ENCODE results near the gene RPS3A.
"Not testable (repeated sequence)": the region's sequence is repeated elsewhere in the genome, so short reads cannot be mapped to it uniquely, and the experiment has no call there.

The RPS3A gene

DNA sequence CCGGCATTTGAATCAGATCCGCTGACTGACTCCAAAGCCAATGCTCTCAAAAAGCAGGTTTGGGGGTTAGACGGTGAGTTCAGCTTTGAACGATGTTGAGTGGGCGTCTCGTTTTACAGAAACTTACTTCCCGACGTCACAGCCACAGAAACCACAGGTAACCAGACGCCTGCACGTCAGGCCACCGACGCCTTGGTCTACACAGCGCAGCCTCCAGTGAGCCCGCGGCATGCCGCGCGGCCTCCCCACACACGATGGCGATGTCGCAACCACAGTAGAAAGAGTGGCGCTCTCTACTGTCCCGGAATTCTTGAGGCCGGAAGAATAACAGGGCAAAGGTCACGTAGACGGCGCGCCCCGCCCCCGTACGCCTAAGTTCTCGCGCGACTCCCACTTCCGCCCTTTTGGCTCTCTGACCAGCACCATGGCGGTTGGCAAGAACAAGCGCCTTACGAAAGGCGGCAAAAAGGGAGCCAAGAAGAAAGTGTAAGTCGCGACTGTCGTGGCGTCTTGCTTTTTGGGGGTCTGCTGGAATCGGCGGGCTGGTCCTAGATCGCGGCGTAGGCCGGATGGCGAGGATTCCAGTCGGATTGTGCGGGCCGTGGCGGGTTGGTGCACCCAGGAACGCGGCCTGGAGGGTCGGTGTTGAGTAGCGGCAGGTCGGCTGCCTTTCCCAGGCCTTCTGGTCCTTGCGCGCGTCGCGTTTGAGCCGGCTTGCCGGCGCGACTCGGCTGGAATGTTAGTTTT is at the start of gene RPS3A:
Gene RPS3A (plus strand): TSS at position 400 of the 747 bp plus-strand sequence. CDS start 25 bp downstream, at position 425.
- DNase-seq (ENCODE audit: low read depth in 2 of 2), result peak; percentile 94 to 95

DNA sequence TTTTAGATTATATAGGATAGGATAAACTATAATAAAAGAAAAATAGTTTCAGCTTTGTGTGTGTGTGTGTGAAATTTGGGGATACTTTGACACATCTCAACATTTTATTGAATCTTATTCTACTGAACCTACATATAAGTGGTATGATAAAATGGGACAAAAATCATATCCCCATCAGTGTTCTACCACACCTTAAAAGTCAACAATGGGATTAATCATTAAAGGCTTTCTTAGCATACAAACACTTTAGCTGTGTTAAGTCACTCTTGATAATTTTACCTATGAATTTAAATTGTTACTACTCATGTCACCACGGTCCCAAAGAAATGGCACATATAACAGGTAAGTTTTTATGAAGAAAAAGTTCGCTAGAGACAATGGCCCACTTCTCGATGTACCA is 46.6 kb upstream of the RPS3A start:
- DNase-seq (ENCODE audit: low read depth in 2 of 2), result no peak

GRCh38 chr4:151055539-151055938 is 43.9 kb upstream of the RPS3A start:
- no peak for DNase-seq (ENCODE audit: low read depth in 2 of 2)

GRCh38 chr4:151063143-151063542 is 36.3 kb upstream of the RPS3A start:
- DNase-seq (ENCODE audit: low read depth in 2 of 2), result not testable (repeated sequence)

GRCh38 chr4:151067316-151067970 is 32.0 kb upstream of the RPS3A start:
- peak; percentile 35 to 37 for DNase-seq (ENCODE audit: low read depth in 2 of 2)

DNA sequence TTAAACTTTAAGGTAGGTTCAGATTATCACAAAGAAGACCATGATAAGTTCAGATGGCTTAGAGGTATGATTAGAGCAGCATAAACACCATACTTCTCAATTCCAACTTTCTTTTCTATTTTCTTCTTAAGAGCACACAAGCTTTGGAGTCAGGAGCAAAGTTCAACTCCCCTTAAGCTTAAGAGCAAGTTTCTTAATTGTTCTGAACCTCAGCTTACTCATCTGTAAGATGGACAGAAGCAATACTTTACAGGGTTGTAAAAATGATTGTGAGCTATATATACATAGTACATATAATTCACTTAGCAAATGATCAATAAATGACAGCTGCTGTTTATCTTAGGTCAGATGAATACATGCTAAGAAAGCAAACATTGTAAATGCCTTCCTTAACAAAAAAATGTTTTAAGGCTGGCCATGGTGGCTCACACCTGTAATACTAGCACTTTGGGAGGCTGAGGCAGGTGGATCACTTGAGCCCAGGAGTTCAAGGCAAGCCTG is 25.0 kb upstream of the RPS3A start:
- no peak for DNase-seq (ENCODE audit: low read depth in 2 of 2)

GRCh38 chr4:151077978-151078377 is 21.4 kb upstream of the RPS3A start:
- not testable (repeated sequence) for DNase-seq (ENCODE audit: low read depth in 2 of 2)

- no peak for DNase-seq (ENCODE audit: low read depth in 2 of 2)
Observed at GRCh38 chr4:151087467-151087866, 12.0 kb upstream of the RPS3A start.

- no peak for DNase-seq (ENCODE audit: low read depth in 2 of 2)
Observed at GRCh38 chr4:151091047-151091446, 8.4 kb upstream of the RPS3A start.

DNA sequence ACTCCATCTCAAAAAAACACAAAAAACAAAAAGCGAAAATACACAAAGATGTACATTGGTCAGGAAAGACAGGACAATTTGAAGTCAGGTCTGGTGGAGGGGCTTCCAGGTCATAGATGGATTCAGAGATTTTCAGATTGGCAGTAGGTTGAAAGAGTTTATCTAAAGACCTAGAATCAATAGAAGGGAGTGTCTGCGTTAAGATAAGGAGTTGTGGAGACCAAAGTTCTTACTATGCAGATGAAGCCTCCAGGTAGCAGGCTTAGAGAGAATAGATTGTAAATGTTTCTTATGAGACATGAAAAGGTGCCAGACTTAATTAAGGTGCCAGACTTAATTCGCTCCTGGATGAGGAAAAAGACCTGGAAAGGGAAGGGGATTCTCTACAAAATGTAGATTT is 6.9 kb upstream of the RPS3A start:
- DNase-seq (ENCODE audit: low read depth in 2 of 2), result no peak

DNA sequence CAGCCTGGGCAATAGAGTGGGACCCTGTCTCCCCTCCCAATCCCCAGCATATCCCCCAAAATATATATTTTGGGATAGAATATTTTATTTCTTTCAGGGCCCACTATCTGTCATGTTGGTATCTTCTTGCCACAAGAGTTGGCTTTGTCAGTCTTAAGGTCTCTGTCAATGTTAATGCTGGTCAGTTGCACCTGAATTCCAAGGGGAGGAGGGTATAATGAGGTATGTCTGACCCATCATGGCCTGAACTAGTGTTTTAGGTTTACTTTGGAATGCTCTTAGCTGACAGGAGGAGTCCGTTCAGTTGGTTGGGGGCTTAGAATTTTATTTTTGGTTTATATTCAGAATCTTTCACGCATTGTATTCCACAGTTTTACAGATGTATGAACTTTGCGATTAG is 6.2 kb upstream of the RPS3A start:
- DNase-seq (ENCODE audit: low read depth in 2 of 2), result no peak

GRCh38 chr4:151094290-151094751 is 5.1 kb upstream of the RPS3A start:
- DNase-seq (ENCODE audit: low read depth in 2 of 2), result no peak

GRCh38 chr4:151095142-151095541 is 4.3 kb upstream of the RPS3A start:
- DNase-seq (ENCODE audit: low read depth in 2 of 2), result no peak

GRCh38 chr4:151097759-151098158 is 1.7 kb upstream of the RPS3A start:
- DNase-seq (ENCODE audit: low read depth in 2 of 2), result no peak

GRCh38 chr4:151098979-151099228 is 524 bp upstream of the RPS3A start:
- DNase-seq (ENCODE audit: low read depth in 2 of 2), result no peak

DNA sequence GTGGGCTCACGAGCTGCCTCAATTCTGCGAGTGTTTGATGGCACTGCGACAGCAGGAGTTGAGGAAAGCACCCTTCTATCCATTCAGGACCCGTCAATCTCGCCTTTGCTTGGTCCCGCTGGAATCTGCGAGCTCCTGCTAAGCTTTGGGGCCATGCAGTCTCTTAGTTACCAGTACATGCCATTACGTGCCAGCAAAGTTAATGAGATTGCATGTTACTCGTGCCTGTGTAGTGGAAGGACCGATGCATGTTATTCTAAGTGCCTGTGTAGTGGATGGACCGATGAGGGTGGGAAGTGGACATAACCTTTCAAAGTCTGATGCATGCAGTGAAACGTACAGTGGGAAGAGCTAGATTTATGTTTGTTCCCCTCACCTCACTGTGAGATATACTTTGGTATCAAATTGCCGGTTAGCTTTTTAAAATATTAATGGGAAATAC is 569 bp downstream of the RPS3A start:
- DNase-seq (ENCODE audit: low read depth in 2 of 2), result no peak

DNA sequence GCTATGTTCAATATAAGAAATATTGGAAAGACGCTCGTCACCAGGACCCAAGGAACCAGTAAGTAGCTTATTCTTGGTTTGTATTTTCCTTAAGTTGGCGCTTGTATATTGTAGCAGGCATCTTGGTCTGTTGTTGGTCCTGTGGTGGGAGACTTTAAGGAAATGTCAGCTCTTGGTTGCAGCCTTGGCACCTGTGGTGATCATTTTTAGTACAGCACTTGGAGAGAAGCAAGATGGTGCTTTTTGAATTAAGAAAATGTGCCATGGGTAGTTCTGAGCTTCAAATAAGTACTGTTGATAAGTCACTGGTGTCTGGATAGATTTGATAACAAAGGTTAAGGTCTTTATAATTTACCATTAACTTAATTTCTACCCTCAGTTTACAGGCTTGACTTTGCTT is 1.1 kb downstream of the RPS3A start:
- DNase-seq (ENCODE audit: low read depth in 2 of 2), result no peak

DNA sequence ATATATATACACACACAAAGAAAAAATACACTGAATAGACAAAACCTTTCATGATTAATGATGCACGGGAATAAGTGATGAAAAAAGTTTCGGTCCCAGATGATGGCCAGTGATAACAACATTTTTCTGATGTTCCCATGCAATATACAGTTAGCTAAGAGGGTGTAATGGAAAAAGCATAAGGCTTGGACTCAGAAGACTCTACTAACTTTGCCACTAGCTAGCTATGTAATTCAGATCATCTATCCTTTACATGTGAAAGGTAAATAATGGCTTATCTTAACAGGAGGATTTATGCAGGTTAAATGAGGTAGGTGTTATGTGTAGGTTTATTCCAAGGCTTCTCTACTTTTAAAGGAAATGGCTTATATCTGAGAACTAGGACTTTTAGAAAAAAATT is 4.3 kb downstream of the RPS3A start:
- DNase-seq (ENCODE audit: low read depth in 2 of 2), result no peak

DNA sequence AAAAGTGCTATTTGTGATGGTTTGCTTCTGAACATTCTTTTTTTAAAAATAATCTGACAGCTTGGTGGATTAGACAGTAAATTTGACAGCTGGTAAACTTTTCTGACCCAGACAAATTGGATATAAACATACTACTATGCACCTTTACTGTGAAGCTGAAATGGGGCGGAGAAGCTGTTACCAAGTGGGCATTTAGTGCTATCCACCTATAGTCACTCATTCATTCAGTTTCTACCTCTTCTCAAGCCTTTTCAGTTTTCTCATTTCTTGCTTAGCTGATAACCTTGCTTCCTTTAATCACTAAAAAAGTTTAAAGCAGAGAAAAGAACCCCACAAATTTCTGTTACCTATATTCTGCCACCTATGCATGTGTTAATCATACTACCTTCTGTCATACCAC is 5.2 kb downstream of the RPS3A start:
- DNase-seq (ENCODE audit: low read depth in 2 of 2), result no peak

GRCh38 chr4:151105454-151106032 is 6.1 kb downstream of the RPS3A start:
- DNase-seq (ENCODE audit: low read depth in 2 of 2), result no peak

DNA sequence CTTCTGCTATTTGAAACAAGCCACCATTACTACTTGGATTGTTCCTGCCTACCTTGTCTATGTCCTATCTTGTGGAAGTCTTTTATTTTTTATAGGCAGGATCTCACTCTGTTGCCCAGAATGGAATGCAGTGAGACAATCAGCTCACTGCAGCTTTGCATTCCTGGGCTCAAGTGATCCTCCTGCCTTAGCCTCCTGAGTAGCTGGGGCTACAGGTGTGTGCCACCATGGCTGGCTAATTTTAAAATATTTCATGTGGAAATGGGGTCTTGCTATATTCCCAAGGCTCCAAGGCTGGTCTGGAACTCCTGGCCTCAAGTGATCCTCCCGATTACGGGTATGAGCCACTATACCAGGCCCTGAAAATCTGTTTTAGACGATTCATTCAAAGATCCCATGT is 7.6 kb downstream of the RPS3A start:
- no peak for DNase-seq (ENCODE audit: low read depth in 2 of 2)

- DNase-seq (ENCODE audit: low read depth in 2 of 2), result no peak
Observed at GRCh38 chr4:151110236-151110635, 10.8 kb downstream of the RPS3A start.

- no peak for DNase-seq (ENCODE audit: low read depth in 2 of 2)
Observed at GRCh38 chr4:151114338-151114737, 14.9 kb downstream of the RPS3A start.
